ENCODE data around the gene ITPR2.

Gene ITPR2

GRCh38 chr12:26694402-26694801 is 138.6 kb downstream of the ITPR2 start:
- Histone ChIP-seq H3K27ac (no peak overlapping the region), H3K27me3 (no peaks in the 10 kb centered on the region), H3K36me3 (peaks cover 4 to 20% (median 4%) of the 10 kb centered on the region in 3 donors), H3K9me3 (no peaks in the 10 kb centered on the region), H3K4me3 (no peak overlapping the region), H3K4me1 (no peaks in the 10 kb centered on the region)
- no peak for TF ChIP-seq CTCF (IDR thresholded peaks at IDR 0.05)
- intact Hi-C loops (cut with DNase I; ENCODE audit: low total_unique reads), result no loop called here
- DNase-seq, result no peak

GRCh38 chr12:26692407-26692806 is 140.6 kb downstream of the ITPR2 start:
- no peak for DNase-seq
- peaks cover 4 to 20% (median 4%) of the 10 kb centered on the region in 3 donors for H3K36me3 ChIP-seq
- no peak for TF ChIP-seq CTCF (IDR thresholded peaks at IDR 0.05)

GRCh38 chr12:26691234-26691970 is 141.6 kb downstream of the ITPR2 start:
- no peak for DNase-seq
- no peaks in the 10 kb centered on the region for H3K9me3 ChIP-seq
- intact Hi-C loops (cut with DNase I; ENCODE audit: low total_unique reads), result no loop called here
- TF ChIP-seq CTCF (IDR thresholded peaks at IDR 0.05), result no peak
- H3K36me3 ChIP-seq, result peaks cover 0 to 14% (median 4%) of the 10 kb centered on the region in 3 donors
- no peaks in the 10 kb centered on the region for H3K4me1 ChIP-seq
- no peak overlapping the region for H3K4me3 ChIP-seq
- no peaks in the 10 kb centered on the region for H3K27me3 ChIP-seq
- no peak overlapping the region for H3K27ac ChIP-seq

More at GRCh38 chr12:26692407-26692806, 140.6 kb downstream of the ITPR2 start:
- Histone ChIP-seq H3K4me3 (no peak overlapping the region), H3K27me3 (no peaks in the 10 kb centered on the region), H3K4me1 (no peaks in the 10 kb centered on the region), H3K9me3 (no peaks in the 10 kb centered on the region), H3K27ac (no peak overlapping the region)
- intact Hi-C loops (cut with DNase I; ENCODE audit: low total_unique reads), result no loop called here

- no peak overlapping the region for H3K4me3 ChIP-seq
- intact Hi-C loops (cut with DNase I; ENCODE audit: low total_unique reads), result no loop called here
- no peak for TF ChIP-seq CTCF (IDR thresholded peaks at IDR 0.05)
- peaks cover 0 to 14% (median 5%) of the 10 kb centered on the region in 3 donors for H3K36me3 ChIP-seq
- H3K27ac ChIP-seq, result no peak overlapping the region
- H3K4me1 ChIP-seq, result no peaks in the 10 kb centered on the region
- no peaks in the 10 kb centered on the region for H3K27me3 ChIP-seq
- no peaks in the 10 kb centered on the region for H3K9me3 ChIP-seq
- DNase-seq, result no peak
These were observed 142.4 kb downstream of the ITPR2 start for GRCh38 chr12:26690601-26691000.

- Histone ChIP-seq H3K4me1 (no peaks in the 10 kb centered on the region), H3K27me3 (no peaks in the 10 kb centered on the region), H3K9me3 (no peaks in the 10 kb centered on the region), H3K27ac (no peak overlapping the region), H3K36me3 (peaks cover 9 to 22% (median 14%) of the 10 kb centered on the region in 3 donors), H3K4me3 (no peak overlapping the region)
- intact Hi-C loops (cut with DNase I; ENCODE audit: low total_unique reads), result no loop called here
- no peak for TF ChIP-seq CTCF (IDR thresholded peaks at IDR 0.05)
- no peak for DNase-seq
These were observed 143.6 kb downstream of the ITPR2 start for GRCh38 chr12:26689281-26689841.

Measured in tibial artery (tissue), 4 donors.